Activated CD4-positive, alpha-beta T cell treated with anti-CD3 and anti-CD28 coated beads, Interleukin-2, amount 50 U/mL, for 16 hours (primary cell): ENCODE measurements around the gene SPP1.
"Not testable (repeated sequence)": the region's sequence is repeated elsewhere in the genome, so short reads cannot be mapped to it uniquely, and the experiment has no call there.

ENCODE experiments used
- DNase-seq: peaks from one replicate; pipeline ENCODE4 v3.0.0-alpha.2; 2020

SPP1 gene

DNA sequence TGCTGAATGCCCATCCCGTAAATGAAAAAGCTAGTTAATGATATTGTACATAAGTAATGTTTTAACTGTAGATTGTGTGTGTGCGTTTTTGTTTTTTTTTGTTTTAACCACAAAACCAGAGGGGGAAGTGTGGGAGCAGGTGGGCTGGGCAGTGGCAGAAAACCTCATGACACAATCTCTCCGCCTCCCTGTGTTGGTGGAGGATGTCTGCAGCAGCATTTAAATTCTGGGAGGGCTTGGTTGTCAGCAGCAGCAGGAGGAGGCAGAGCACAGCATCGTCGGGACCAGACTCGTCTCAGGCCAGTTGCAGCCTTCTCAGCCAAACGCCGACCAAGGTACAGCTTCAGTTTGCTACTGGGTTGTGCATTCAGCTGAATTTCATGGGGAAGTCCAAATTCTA, at the start of gene SPP1:
Gene SPP1 (plus strand): TSS at position 249 of the 400 bp plus-strand sequence. CDS start 1,182 bp downstream, outside the sequence.
- peak; percentile 12 for DNase-seq

DNA sequence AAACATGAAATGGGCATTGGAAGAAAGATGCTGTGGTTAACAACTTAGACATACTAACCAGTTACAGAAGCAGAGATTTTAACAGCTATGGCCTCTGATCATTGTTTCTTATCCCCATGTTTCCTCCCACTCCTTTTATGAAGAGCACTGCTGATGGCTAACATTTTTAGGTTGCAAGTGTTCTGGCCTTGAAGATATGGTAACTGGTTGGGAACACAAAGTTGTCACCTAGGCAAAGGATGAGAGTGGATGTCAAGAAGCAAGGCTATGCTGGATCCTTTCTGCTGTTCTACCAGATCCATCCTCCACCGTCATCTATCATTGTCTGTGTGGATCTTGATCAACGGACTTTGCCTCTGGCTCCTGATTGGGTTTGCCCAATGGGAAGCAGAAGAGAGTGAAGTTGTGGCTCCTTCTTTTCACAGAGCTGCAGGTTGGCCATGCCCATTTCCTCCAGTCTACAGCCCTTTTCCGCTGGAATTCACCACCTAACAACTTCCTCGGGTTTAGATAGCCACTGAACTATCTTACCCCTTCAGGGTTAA, 48.9 kb upstream of the SPP1 start:
- DNase-seq: no peak

DNA sequence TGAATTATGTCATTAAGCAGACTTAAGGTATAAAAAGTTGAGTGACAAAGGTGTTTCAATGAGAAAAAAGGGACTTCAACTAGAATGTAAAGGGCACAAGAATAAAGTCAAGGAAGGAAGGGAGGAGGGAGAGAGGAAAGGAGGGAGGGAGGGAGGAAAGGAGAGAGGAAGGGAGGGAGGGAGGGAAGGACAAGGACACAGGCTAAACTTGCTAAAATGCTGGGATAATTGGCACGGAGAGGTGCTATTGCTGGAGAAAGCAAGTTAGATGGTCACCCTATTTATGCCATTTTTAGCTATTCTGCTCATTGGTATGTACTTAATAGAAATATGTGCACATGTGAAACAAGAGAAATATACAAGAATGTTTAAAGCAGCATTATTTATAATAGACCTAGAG, 44.9 kb upstream of the SPP1 start:
- DNase-seq: no peak

DNA sequence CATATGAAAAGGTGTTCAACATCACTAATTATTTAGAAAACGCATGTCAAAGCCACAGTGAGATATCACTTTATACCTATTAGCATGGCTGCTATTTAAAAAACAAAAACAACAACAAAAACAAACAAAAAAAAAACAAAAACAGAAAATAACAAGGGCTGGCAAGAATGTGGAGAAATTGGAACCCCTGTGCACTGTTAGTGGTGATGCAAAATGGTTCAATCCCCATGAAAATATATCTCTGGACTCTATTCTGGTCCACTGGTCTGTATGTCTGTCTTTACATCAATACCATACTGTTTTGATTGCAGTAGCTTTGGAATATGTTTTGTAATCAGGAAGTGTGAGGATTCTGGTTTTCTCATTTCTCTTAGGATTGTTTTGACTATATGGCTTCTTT, 43.6 kb upstream of the SPP1 start:
- no peak for DNase-seq

DNA sequence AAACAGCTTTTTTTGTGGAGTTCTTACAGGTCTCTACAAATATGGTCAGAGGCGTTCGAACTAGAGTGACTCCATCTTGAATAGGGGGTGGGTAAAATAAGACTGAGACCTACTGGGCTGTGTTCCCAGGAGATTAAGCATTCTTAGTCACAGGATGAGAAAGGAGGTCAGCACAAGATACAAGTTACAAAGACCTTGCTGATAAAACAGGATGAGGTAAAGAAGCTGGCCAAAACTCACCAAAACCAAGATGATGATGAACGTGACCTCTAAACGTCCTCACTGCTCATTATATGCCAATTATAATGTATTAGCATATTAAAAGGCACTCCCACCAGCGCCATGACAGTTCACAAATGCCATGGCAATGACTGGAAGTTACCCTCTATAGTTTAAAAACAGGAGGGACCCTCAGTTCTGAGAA, 42.8 kb upstream of the SPP1 start:
- no peak for DNase-seq

DNA sequence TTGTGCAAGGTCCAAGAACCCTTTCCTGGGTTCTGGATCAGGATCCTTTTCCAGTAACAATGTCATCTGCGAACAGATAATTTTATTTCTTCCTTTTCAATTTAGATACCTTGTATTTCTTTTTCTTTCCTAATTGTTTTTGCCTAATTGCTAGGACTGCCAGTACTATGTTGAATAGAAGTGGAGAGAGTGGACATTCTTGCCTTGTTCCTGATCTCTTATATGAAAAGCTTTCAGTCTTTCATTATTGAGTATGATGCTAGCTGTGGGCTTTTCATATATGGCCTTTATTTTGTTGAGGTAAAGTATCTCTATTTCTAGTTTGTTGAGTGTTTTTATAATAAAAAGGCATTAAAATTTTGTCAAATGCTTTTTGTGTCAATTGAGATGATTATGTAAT, 42.2 kb upstream of the SPP1 start:
- DNase-seq: no peak

DNA sequence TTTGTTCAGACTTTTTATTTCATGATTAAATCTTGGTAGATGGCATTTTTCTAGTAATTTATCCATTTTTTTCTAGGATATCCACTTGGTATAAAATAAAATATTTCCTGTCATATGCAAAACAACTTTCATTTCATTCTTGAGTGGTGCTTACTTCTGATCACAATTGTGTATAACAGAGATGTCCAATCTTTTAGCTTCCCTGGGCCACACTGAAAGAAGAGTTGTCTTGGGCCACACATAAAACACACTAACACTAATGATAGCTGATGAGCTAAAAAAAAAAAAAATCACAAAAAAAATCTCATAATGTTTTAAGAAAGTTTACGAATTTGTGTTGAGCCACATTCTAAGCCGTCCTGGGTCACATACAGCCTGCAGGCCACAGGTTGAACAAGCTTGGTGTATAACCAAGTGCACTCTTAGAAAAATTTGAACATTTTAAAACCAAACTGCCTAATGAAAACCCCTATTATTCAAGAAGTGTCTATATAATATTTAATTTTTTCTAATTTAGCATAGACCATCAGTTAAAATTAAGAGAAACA, 41.3 kb upstream of the SPP1 start:
- DNase-seq: no peak

DNA sequence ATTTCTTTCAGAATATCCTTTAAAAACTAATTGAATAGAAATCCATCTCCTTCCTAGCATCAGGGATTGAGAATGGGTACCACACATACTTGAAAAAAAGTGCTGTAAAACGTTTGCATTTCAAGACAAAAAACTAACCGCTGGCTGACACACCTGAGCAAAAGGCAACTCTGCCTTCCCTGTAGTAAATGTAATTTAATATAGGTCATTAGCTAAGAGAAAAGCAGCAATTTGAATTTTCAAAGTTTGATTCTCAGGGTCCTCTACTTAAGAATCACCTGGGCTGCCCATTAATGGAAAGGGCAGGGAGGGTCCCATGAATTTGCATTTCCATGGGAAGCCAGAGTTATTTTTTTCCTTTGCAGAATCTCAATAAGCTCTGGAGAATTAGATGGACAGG, 40.5 kb upstream of the SPP1 start:
- DNase-seq: no peak

DNA sequence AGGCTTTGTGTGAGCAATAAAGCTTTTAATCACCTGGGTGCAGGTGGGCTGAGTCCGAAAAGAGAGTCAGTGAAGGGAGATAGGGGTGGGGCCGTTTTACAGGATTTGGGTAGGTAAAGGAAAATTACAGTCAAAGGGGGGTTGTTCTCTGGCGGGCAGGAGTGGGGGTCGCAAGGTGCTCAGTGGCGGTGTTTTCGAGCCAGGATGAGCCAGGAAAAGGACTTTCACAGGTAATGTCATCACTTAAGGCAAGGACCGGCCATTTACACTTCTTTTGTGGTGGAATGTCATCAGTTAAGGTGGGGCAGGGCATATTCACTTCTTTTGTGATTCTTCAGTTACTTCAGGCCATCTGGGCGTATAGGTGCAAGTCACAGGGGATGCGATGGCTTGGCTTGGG, 39.6 kb upstream of the SPP1 start:
- not testable (repeated sequence) for DNase-seq

DNA sequence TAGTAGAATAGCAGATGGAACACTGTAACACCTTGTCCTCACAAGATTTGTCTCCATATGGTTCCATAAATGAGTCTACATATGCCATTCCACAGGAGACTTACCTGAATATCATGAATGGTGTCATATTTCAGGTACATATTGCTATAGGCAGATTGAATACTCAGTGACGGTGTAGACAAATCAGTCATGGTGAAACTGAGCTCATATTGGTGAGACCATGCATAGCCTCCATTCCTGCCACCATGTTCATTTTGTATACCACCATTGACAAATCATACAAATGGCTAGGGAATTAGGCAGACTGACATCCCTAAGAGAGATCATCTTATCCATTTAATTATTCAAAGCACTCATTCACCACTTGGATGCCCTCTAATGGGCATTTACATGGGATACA, 38.0 kb upstream of the SPP1 start:
- DNase-seq: no peak

DNA sequence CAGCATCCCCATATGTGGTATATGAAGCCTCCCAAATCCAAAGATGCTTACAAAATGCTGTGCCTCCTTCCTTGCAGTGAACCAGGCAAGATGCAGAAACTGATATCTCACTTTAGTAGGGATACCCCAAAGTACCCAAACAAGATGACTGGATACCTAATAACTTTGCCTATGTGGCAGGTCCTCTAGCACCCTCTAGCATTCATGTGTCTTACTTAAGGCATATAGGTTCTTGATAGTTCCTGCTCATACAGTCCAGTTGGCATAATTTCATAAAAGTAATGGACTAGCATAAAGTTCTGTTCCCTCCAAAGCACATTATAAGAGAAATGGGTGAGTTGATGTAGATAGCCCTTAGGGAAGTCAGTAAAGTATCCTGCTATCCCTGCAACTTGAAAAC, 36.8 kb upstream of the SPP1 start:
- DNase-seq: no peak

DNA sequence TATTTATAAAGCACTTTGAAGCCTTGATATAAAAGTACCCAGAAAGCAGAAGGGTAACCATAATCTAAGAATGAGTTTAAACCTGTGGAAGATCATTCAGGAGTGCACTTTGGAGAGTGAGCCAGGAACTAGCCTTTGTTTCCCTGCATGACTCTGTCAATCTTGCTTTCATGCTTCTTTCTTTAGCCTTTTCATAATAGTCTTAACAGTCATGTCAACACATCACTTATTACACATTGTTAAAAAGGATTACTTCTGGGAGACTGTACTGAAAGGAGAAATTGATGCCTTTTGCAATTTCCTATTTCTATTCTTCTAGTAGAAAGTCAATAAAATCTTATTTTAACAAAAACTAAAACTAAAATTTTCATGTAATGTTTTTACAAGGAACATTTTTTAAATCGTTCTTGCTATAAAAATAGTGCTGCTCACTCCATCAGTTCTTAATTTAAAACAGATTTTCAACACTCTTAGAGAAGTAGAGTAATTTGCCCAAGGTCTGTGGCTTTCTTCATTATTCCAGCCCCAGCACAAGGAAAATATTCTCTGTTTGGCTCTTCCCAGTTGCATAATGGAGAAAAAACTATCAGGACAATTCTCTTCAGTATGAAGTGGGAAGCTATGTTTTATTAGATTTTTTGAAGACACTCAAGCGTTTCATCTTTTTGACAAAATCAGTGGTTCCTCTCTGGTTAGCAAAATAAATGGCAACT, 35.4 kb upstream of the SPP1 start:
- no peak for DNase-seq

DNA sequence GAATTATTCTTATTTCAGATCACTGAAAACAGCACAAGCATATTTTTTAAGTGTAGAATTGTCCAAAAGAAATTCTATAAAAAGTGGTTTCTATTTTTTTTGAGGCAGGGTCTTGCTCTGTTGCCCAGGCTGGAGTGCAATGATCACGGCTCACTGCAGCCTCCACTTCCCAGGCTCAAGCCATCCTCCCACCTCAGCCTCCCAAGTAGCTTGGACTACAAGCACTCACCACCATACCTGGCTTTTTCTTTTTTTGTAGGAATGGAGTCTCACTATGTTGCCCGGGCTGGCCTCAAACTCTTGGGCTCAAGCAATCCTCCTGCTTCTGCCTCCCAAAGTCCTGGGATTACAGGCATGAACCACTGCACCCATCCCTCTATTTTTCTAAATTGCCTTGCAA, 34.7 kb upstream of the SPP1 start:
- not testable (repeated sequence) for DNase-seq

DNA sequence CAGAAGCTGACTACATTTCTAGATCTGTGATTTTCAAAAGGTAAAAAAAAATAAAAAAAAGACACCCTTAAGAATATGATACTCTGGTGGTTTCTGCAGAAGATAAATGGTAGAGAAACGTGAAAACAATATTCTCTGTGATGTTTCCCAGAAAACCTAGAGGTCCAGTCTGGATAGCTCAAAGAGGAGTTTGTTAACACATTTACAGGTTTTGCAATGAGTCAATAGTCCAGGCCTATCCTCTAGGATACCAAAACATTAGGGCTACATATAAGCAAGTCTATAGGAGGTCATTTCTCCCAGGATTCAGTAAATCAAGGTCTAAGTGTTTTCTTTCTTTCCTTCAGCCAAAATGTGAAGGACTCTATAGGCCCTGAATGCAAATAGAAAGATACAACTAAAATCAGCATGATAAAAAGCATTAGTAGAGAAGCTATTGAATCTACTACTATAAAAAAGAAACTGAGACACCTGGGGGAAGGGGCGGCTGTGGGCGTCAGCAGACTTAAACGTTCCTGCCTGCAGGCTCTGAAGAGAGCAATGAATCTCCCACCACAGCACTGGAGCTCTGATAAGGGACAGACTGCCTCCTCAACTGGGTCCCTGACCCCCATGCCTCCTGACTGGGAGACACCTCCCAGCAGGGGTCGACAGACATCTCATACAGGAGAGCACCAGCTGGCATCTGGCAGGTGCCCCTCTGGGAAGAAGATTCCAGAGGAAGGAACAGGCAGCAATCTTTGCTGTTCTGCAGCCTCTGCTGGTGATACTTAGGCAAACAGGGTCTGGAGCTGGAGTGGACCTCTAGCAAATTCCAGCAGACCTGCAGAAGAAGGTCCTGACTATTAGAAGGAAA, 33.7 kb upstream of the SPP1 start:
- DNase-seq: no peak

DNA sequence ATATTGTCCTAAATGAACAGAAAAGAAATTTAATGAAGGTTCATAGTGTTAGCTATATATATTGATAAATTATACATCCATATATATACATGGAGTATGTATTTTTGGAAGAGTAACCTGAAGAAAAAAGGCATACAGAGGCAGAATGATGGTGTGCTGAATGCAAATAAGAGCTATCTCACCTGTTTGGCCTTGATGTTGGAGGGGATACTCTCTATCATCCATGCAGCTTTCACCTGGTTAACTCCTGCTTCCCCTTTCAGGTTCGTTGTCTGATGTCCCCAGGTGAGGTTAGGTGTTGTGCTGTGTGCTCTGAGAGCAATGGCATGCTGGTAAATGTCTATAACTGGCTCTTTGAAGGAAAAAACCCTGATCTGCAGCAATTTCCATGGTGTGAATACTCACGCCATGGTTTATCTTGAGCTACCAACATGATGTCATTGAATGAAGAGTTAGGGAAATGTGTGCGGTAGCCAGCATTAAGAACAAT, 31.8 kb upstream of the SPP1 start:
- no peak for DNase-seq

DNA sequence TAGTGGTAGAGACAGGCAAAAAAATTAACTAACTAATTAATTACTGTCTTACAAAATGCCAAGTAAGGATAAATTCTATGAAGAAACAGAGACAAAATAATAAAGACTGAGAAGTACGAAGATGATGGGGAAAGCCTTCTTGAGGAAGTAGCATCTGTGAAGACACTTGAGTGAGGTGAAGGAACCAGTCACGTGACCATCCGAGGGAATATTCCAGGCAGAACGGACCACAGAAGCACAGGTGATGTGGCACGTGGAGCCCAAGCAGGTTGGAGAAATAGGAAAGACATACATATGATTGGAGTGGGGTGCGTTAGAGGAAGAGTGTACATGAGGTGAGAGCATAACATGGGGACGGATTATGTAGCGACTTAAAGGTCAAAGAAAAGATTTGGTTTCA, 30.5 kb upstream of the SPP1 start:
- no peak for DNase-seq

DNA sequence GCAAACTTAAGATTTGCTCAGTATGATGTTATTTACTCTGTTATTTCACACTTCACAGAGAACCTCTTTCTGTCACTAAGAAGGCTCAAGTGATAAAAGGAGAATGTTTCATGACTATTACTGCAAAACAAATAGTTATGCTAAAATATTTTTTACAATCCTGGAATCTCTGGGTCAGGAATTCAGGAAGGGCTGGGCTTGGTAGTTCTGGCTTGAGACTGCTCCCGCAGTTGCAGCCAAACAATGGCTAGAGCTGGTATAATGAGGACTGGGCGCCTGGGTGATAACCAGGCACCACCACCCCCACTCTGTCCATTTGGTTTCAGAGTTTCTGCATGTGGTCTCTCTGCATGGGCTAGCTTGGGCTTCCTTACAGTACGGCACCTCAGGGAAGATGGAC, 28.7 kb upstream of the SPP1 start:
- DNase-seq: no peak

DNA sequence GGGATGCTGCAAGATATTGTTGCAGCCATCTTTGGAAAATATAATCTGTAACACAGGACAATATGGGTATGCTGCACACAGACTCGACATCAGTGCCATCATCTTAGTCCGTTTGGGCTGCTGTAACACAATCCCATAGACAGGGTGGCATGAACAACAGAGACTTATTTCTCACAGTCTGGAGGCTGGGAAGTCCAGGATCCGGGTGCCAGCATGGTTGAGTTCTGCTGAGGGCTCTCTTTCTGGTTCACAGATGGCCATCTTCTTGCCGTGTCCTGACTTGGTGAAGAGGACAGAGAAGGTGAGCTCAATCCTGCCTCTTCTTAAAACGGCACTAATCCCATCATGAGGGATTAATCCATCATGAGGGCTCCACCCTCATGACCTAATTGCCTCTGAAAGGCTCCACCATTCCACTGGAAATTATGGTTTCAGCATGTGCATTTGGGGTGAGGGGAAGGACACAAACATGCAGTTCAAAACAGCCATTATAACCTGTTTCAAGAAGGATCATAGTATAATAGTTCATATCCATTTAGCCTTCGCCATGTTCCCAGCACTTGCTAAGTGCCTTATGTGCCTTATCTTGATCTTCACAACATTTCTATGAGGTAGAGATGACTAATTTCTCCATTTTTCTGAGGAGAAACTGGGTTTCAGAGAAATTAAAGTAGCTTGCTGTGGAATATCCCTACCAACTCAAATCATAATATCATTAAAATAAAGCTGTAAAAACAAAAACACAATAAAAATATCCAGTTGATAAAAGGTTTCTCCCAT, 27.9 kb upstream of the SPP1 start:
- no peak for DNase-seq

DNA sequence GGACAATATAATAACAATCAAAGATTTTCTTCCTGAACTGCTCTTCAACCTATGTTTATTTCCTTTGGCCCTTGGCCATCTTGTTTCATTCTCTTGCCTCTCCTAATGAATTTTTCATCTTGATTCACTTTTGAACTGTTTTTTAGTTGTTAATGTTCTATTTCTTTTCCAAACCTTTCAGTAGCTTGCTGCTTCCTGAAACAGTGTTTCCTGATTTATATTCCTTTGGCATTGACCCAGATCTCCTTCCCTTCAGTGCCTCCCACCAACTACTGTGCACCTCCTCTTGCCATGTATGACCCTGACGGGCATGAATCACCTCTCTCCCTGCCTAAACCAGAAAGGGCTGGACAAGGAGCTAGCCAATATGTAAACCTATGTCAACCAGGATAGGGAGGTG, 25.6 kb upstream of the SPP1 start:
- DNase-seq: no peak

DNA sequence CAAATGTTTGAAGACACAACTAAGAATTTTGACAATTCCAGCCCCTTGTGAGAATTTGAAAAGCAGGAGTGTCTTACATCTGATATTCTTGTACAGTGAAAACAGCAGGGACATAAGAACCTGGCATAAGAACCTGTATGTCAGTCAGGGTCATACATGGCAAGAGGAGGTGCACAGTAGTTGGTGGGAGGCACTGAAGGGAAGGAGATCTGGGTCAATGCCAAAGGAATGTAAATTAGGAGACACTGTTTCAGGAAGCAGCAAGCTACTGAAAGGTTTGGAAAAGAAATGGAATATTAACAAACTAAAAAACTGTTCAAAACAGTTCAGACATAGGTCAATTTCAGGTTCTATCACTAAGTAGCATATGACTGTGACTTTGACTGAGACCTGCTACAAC, 25.0 kb upstream of the SPP1 start:
- no peak for DNase-seq

DNA sequence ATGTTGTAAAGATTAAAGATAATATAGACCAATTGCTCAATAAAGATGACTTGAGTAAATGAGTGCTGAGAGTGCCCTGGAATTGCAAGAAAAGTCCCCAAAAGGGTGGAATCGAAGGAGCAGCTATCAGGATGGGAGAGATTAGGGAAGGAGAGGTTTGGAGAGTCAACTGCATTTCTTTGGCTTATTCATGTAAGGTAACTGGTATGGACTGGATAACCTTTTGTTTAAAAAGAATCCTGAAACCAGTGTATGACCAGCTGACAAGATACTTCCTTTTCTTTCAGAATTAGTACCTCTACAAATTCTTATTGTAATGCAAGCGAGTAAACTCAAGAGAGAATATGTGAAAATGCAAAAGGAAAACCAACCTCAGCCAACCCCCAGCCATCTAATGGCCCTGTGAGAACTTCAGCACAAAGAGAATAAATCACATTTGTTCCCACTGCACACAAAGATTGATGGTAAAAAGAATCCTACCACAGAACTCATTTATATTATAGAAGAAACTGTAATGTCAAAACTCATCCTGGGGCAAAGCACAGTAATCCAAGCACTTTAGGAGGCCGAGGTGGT, 24.5 kb upstream of the SPP1 start:
- no peak for DNase-seq

DNA sequence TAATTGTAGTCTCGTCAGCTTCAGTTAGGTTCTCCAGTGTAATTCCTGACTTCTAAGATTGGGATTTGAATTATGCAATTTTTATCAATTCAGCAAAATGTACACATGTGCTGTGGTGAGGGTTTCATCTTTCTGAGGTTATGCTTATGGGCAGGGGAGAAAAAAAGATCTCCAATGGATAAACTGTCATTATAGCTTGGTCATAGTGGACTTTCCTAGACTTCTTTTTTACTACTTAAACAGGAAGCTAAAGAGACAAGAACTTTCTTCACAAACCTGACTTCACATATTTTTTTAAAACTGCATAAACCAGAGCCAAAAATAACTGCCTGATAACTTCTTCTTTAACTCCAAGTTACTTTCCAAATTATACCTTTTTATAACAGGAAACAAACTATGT, 21.7 kb upstream of the SPP1 start:
- DNase-seq: no peak

DNA sequence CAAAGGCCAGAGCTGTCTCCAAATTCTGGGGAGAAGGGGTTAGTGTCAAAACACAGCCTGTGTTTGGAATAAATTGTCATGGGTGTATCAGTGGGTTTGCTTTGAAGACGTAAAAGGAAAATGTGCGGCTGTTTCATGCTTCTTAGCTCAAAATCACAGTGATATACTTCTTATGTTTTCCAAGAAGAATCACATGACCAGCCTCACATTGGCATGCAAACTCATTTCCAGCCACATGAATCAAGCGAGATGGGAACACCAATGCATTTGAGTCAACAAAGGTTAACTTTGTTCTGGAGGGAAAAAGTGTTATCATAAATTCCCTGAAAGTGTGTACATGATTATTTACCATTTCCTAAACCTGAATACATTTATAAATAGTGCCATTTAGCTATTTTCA, 19.0 kb upstream of the SPP1 start:
- no peak for DNase-seq
